ENCODE measurements around the gene EPHX1.
"Not testable (repeated sequence)": the region's sequence is repeated elsewhere in the genome, so short reads cannot be mapped to it uniquely, and the experiment has no call there.

EPHX1 gene

GRCh38 chr1:225777583-225778336 is 32.2 kb upstream of the EPHX1 start, which contains the start of gene SRP9:
Gene SRP9, plus strand, starts transcription at chr1:225777826. Its CDS starts 115 bp downstream, at chr1:225777941.
- peak; percentile 99 for DNase-seq (ENCODE audit: low spot score)

- no peak for DNase-seq (ENCODE audit: low spot score)
Observed at GRCh38 chr1:225778337-225778669, 31.6 kb upstream of the EPHX1 start.

GRCh38 chr1:225779165-225779564 is 30.8 kb upstream of the EPHX1 start:
- DNase-seq (ENCODE audit: low spot score): not testable (repeated sequence)

- no peak for DNase-seq (ENCODE audit: low spot score)
Observed at GRCh38 chr1:225780134-225780533, 29.8 kb upstream of the EPHX1 start.

GRCh38 chr1:225780630-225781029 is 29.3 kb upstream of the EPHX1 start:
- no peak for DNase-seq (ENCODE audit: low spot score)

GRCh38 chr1:225789142-225789541 is 20.8 kb upstream of the EPHX1 start:
- not testable (repeated sequence) for DNase-seq (ENCODE audit: low spot score)

GRCh38 chr1:225794954-225795353 is 15.0 kb upstream of the EPHX1 start:
- no peak for DNase-seq (ENCODE audit: low spot score)

GRCh38 chr1:225796097-225796496 is 13.8 kb upstream of the EPHX1 start:
- not testable (repeated sequence) for DNase-seq (ENCODE audit: low spot score)

GRCh38 chr1:225801146-225801545 is 8.8 kb upstream of the EPHX1 start:
- DNase-seq (ENCODE audit: low spot score): not testable (repeated sequence)

- DNase-seq (ENCODE audit: low spot score): no peak
Observed at GRCh38 chr1:225806249-225806648, 3.7 kb upstream of the EPHX1 start.

- DNase-seq (ENCODE audit: low spot score): not testable (repeated sequence)
Observed at GRCh38 chr1:225806736-225807135, 3.2 kb upstream of the EPHX1 start.

GRCh38 chr1:225808136-225808535 is 1.8 kb upstream of the EPHX1 start:
- DNase-seq (ENCODE audit: low spot score): no peak

- peak; percentile 70 for DNase-seq (ENCODE audit: low spot score)
Observed at GRCh38 chr1:225810579-225811538, 935 bp downstream of the EPHX1 start.

GRCh38 chr1:225811622-225812487 is 1.9 kb downstream of the EPHX1 start:
- DNase-seq (ENCODE audit: low spot score): no peak

GRCh38 chr1:225812488-225813213 is 2.7 kb downstream of the EPHX1 start:
- DNase-seq (ENCODE audit: low spot score): no peak

- DNase-seq (ENCODE audit: low spot score): peak; percentile 24
Observed at GRCh38 chr1:225813214-225813964, 3.5 kb downstream of the EPHX1 start.

- DNase-seq (ENCODE audit: low spot score): no peak
Observed at GRCh38 chr1:225814381-225814780, 4.5 kb downstream of the EPHX1 start.

GRCh38 chr1:225815090-225815489 is 5.2 kb downstream of the EPHX1 start:
- DNase-seq (ENCODE audit: low spot score): not testable (repeated sequence)

- DNase-seq (ENCODE audit: low spot score): no peak
Observed at GRCh38 chr1:225815526-225816178, 5.7 kb downstream of the EPHX1 start.
